ENCODE results near the gene NCOR1.

Gene NCOR1

GRCh38 chr17:16080366-16080765 lies 135.0 kb downstream of the NCOR1 start:
- TF ChIP-seq, protein P1, sequence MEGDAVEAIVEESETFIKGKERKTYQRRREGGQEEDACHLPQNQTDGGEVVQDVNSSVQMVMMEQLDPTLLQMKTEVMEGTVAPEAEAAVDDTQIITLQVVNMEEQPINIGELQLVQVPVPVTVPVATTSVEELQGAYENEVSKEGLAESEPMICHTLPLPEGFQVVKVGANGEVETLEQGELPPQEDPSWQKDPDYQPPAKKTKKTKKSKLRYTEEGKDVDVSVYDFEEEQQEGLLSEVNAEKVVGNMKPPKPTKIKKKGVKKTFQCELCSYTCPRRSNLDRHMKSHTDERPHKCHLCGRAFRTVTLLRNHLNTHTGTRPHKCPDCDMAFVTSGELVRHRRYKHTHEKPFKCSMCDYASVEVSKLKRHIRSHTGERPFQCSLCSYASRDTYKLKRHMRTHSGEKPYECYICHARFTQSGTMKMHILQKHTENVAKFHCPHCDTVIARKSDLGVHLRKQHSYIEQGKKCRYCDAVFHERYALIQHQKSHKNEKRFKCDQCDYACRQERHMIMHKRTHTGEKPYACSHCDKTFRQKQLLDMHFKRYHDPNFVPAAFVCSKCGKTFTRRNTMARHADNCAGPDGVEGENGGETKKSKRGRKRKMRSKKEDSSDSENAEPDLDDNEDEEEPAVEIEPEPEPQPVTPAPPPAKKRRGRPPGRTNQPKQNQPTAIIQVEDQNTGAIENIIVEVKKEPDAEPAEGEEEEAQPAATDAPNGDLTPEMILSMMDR (IDR thresholded peaks at IDR 0.05): no peak

GRCh38 chr17:16075949-16076348 lies 139.4 kb downstream of the NCOR1 start:
- TF ChIP-seq, protein P1 (IDR thresholded peaks at IDR 0.05): no peak

GRCh38 chr17:16074423-16074822 lies 140.9 kb downstream of the NCOR1 start:
- TF ChIP-seq, protein P1 (IDR thresholded peaks at IDR 0.05): no peak

DNA sequence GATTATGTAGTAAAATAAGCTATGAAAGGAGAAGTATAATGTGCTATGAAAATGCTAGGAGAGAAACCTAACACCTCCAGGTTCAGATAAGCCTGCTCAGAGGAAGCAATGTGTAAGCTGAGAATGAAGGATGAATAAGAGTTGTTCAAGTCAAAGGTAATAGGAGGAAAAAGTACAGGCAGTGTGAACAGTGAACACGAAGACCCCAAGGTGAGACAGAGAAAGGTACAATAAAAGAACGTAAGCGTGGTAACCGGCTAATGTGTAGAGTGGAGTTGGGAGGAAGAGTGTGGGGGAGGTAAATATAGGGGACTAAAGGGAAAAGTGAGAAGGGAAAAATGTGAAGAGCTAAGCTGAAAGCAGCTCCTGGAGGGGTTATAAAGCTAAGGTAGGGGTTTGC lies 141.5 kb downstream of the NCOR1 start:
- TF ChIP-seq, protein P1 (IDR thresholded peaks at IDR 0.05): no peak

GRCh38 chr17:16072031-16072430 lies 143.3 kb downstream of the NCOR1 start:
- TF ChIP-seq, protein P1 (IDR thresholded peaks at IDR 0.05): no peak

- TF ChIP-seq, protein P1 (IDR thresholded peaks at IDR 0.05): no peak
Measured at GRCh38 chr17:16068323-16068722, 147.0 kb downstream of the NCOR1 start.

- TF ChIP-seq, protein P1 (IDR thresholded peaks at IDR 0.05): no peak
Measured at GRCh38 chr17:16066125-16066524, 149.2 kb downstream of the NCOR1 start.

DNA sequence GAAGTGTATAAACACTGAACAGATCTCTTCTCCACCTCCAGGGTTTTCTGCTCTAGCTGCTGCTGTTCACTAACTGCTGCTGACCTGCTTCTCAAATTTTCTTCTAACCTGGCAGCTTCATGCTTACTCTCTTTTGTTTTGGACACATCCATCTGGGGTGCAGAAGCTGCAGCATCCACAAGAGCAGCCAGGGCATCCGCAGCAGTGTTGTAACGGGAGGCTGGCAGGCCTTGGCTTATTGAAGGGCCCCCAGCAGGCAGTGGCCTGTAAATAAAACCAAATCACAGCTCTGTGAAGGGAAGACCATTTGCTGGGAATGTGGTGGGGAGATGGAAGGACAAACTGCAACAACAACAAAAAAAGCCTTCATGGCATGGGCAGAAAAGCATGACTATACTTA lies 153.7 kb downstream of the NCOR1 start:
- TF ChIP-seq, protein P1 (IDR thresholded peaks at IDR 0.05): no peak
